Stimulated activated CD4-positive, alpha-beta T cell treated with anti-CD3 and anti-CD28 coated beads, Interleukin-15, amount 100 ng/mL, for 48 hours (primary cell): ENCODE results near the gene BCAM.

Experiments used
- DNase-seq, 2 donors: peaks; one replicate each; pipeline ENCODE4 v3.0.0-alpha.2; 2020; ENCODE audit warnings: low read depth in 2 of 2

BCAM gene

GRCh38 chr19:44789943-44790483 is 18.9 kb upstream of the BCAM start:
- no peak for DNase-seq

GRCh38 chr19:44792281-44792680 is 16.6 kb upstream of the BCAM start:
- DNase-seq, result no peak

GRCh38 chr19:44794610-44795009 is 14.3 kb upstream of the BCAM start:
- DNase-seq, result no peak

GRCh38 chr19:44795398-44795987 is 13.4 kb upstream of the BCAM start:
- no peak for DNase-seq

GRCh38 chr19:44796701-44797115 is 12.2 kb upstream of the BCAM start:
- no peak for DNase-seq

- no peak for DNase-seq
These were observed 9.1 kb upstream of the BCAM start for GRCh38 chr19:44799627-44800346.

- DNase-seq, result peak; percentile 70 to 79
These were observed 8.4 kb upstream of the BCAM start for GRCh38 chr19:44800461-44800860.

- DNase-seq, result no peak
These were observed 5.2 kb upstream of the BCAM start for GRCh38 chr19:44803442-44804428.

GRCh38 chr19:44806291-44806690 is 2.6 kb upstream of the BCAM start:
- no peak for DNase-seq

- DNase-seq, result no peak
These were observed 1.7 kb upstream of the BCAM start for GRCh38 chr19:44807162-44807561.

- no peak for DNase-seq
These were observed 1.0 kb upstream of the BCAM start for GRCh38 chr19:44807652-44808462.

- no peak for DNase-seq
These were observed 802 bp downstream of the BCAM start for GRCh38 chr19:44809577-44810233.

GRCh38 chr19:44810234-44811121 is 1.6 kb downstream of the BCAM start:
- no peak for DNase-seq

GRCh38 chr19:44811122-44811419 is 2.2 kb downstream of the BCAM start:
- no peak for DNase-seq

- no peak for DNase-seq
These were observed 3.3 kb downstream of the BCAM start for GRCh38 chr19:44812142-44812718.

- no peak for DNase-seq
These were observed 4.4 kb downstream of the BCAM start for GRCh38 chr19:44813070-44813840.

- no peak for DNase-seq
These were observed 5.1 kb downstream of the BCAM start for GRCh38 chr19:44813841-44814470.

GRCh38 chr19:44814517-44814916 is 5.6 kb downstream of the BCAM start:
- no peak for DNase-seq
